Activated T-cell treated with anti-CD3 and anti-CD28 coated beads, Interleukin-2, amount 50 U/mL, for 24 hours (primary cell): ENCODE measurements around the gene RASGEF1B.

Experiments
- DNase-seq: peaks from one replicate; pipeline ENCODE4 v3.0.0-alpha.2; 2020
- H3K27ac Mint-ChIP-seq: 2 replicates; pipeline ENCODE4 v1.8.0; 2020; ENCODE audit warnings: mild to moderate bottlenecking, mixed read lengths
- H3K27me3 Mint-ChIP-seq: 2 replicates; pipeline ENCODE4 v1.8.0; 2020; ENCODE audit warnings: mixed read lengths
- H3K36me3 Mint-ChIP-seq: 2 replicates; pipeline ENCODE4 v1.8.0; 2020; ENCODE audit warnings: low read depth, mixed read lengths
- H3K4me1 Mint-ChIP-seq: 2 replicates; pipeline ENCODE4 v1.8.0; 2020; ENCODE audit warnings: low read depth, mixed read lengths
- H3K4me3 Mint-ChIP-seq: 2 replicates; pipeline ENCODE4 v1.8.0; 2020; ENCODE audit warnings: mild to moderate bottlenecking, moderate library complexity, mixed read lengths
- H3K9me3 Mint-ChIP-seq: 2 replicates; pipeline ENCODE4 v1.8.0; 2020; ENCODE audit warnings: mixed read lengths

RASGEF1B gene

DNA sequence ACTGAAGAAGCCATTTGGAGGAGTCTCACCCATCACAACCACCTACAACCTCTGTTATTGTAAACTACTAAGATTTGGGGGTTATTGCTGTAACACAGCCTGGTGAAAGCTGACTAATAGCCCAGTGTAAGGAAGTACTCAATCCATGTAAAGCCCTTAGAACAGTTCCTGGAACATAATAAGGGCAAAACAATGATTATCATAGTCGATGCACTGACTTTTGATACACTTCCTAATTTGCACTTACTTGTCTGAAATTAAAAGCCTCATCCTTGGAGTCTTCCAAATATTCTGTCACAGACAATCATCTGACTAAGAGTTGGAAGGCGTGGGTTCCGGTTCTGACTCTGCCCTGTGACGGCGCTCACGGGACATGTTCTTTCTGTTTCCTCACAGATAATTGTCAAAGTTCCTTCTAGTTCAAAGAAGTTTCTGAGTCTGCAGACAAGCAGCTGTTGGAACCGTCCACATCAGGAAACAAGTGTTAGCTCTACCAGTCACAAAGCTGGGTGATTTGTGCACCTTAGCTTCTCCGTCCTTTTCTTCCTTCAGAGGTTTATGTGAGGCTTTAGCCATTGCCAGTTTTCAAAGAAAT, 33.4 kb upstream of the RASGEF1B start:
- H3K4me1 Mint-ChIP-seq = peaks cover 50% of the 10 kb centered on the region
- H3K9me3 Mint-ChIP-seq = no peaks in the 10 kb centered on the region
- peak; percentile 69 for DNase-seq
- no peaks in the 10 kb centered on the region for H3K27me3 Mint-ChIP-seq
- H3K27ac Mint-ChIP-seq = peak overlapping the region; percentile 65
- H3K4me3 Mint-ChIP-seq = peak overlapping the region; percentile 51
- H3K36me3 Mint-ChIP-seq = no peaks in the 10 kb centered on the region

DNA sequence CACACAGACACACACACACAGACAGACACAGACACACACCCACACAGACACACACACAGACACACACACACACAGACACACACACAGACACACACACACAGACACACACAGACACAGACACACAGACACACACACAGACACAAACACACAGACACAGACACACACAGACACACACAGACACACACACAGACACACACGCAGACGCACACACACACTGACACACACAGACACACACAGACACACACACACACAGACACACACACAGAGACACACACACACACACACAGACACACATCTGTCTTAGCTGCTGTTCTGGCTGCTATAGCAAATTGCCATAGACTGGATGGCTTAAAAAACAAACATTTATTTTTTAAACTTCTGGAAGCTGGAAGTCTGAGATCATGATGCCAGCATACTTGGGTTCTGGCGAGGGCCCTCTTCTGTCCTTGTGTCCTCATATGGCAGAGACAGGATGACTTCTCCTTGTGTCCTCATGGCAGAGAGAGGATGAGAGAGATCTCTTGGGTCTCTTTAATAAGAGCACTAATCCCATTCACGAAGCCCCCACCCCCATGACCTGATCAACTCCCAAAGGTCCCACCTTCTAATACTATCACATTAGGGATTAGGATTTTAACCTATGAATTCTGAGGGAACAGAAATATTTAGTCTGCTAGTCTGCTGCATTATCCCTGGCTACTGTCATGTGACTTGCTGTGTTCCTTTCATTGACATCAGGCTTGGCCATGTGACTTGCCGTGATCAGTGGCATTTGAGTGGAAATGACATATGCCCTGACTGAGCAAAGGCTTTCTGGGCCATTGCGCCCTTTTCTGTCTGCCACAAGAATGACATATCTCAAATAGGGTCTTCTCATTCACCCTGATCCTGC, 32.7 kb upstream of the RASGEF1B start:
- Mint-ChIP-seq H3K36me3 (no peaks in the 10 kb centered on the region), H3K27me3 (no peaks in the 10 kb centered on the region), H3K4me1 (peaks cover 54% of the 10 kb centered on the region), H3K27ac (peak overlapping the region; percentile 65), H3K4me3 (peak overlapping the region; percentile 51), H3K9me3 (no peaks in the 10 kb centered on the region)
- DNase-seq = no peak

DNA sequence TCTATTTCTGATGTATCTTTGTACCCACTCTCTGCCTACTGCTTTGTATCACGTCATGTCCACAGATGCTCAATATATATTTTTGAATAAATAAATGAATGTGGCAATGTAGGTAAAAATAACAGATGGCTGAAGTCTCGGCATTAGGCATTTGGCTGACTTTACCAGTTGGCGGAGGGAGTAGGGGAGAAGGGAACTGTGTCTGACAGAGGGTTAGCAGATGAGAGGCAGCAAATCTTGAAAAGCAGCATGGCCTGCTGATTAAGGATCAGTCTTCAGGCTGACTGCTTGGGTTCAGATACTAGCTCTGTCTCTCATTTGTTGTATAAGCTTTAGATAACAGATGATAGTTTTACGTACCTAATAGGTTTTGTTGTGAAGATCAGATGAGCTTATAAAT, 31.9 kb upstream of the RASGEF1B start:
- DNase-seq = no peak
- Mint-ChIP-seq H3K27me3 (no peaks in the 10 kb centered on the region), H3K4me1 (peaks cover 53% of the 10 kb centered on the region), H3K9me3 (no peaks in the 10 kb centered on the region), H3K27ac (no peak overlapping the region), H3K4me3 (no peak overlapping the region), H3K36me3 (no peaks in the 10 kb centered on the region)

DNA sequence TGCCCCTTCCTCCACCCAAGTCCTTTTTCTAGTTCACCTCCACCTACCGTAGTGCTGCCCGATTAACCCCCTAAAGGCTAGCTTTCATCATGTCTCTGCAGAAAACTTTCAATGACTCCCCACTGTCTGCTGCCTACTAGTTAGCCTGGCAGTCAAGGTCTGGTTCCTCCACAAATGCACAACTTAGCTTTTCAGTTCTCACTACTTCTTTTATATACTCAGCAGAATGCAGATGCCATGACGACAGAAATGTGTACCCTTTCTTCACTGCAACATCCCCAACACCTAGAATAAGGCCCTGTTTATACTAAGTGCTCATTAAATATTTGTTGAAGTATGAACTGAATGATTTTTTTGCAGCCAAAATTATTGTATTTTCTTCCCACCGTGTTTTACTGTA, 30.9 kb upstream of the RASGEF1B start:
- H3K9me3 Mint-ChIP-seq = no peaks in the 10 kb centered on the region
- H3K27ac Mint-ChIP-seq = no peak overlapping the region
- H3K27me3 Mint-ChIP-seq = no peaks in the 10 kb centered on the region
- peaks cover 47% of the 10 kb centered on the region for H3K4me1 Mint-ChIP-seq
- H3K36me3 Mint-ChIP-seq = no peaks in the 10 kb centered on the region
- no peak for DNase-seq
- no peak overlapping the region for H3K4me3 Mint-ChIP-seq

DNA sequence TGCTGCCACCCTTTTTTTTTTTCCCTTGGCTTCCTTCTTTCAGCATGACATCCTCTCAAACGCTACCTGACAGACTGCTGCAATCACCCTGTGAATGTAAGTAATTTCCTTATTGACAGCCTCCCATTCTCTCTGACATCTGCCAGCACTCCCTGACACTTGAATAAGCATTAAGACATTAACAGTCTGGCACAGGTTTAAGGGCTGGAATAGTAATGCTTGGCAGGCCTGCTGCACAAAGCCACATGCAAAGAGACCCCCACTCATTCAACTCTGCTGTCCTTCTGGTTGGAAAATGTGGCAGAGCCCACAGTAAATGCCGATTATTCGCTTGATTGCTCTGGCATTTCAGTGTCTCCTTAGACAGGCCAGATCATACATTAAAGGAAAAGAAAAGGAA, 28.1 kb upstream of the RASGEF1B start:
- Mint-ChIP-seq H3K27me3 (no peaks in the 10 kb centered on the region), H3K36me3 (peaks cover 4% of the 10 kb centered on the region), H3K4me1 (peaks cover 35% of the 10 kb centered on the region), H3K27ac (no peak overlapping the region), H3K4me3 (no peak overlapping the region), H3K9me3 (peaks cover 8% of the 10 kb centered on the region)
- no peak for DNase-seq

DNA sequence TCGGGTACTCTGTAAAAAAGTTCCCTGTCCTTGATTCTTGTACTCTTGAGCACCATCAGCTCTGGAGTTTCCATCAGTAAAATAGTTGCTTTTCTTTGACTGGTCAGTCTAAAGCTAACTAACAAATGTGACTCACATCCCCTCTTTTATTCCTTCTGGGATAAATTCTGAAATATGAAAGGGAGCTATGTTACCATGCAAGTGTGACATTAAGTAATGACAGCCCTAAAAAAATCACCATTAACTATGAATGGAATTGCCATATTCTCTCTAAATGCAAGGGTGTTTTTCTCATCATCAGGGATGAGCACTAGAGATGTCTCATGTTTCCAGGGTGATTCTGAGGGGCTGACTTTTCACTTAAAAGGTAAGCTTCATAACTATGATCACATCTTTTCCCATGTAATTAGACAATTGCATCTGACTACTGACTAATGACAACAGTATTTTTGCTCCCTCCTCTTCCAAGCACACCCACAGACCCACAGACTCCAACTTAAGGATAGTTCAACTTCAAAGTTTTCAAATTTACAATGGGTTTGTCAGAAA, 26.9 kb upstream of the RASGEF1B start:
- Mint-ChIP-seq H3K36me3 (peaks cover 6% of the 10 kb centered on the region), H3K4me1 (peaks cover 35% of the 10 kb centered on the region), H3K9me3 (peaks cover 12% of the 10 kb centered on the region), H3K4me3 (no peak overlapping the region), H3K27ac (no peak overlapping the region), H3K27me3 (no peaks in the 10 kb centered on the region)
- DNase-seq = no peak

DNA sequence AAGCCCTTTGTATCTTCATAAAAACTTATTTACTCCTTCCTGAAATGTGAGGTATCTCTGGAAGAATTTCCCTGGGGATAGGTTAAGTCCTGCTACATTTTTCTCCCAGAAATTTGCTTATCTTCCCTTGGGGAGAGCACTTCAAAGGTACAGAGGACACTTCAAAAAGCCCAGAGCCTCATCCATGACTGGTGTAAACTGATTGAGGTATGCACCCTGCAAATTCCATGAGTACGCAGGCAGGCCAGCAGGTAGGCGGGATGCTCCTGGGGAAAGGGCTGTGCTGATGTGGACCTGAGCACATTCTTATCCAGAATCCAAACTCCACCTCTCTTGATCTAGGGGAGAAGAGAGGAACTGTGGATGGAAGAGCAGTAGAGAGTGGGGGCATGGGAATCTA, 26.3 kb upstream of the RASGEF1B start:
- H3K36me3 Mint-ChIP-seq = peaks cover 6% of the 10 kb centered on the region
- H3K27ac Mint-ChIP-seq = no peak overlapping the region
- no peaks in the 10 kb centered on the region for H3K27me3 Mint-ChIP-seq
- no peak overlapping the region for H3K4me3 Mint-ChIP-seq
- peaks cover 12% of the 10 kb centered on the region for H3K9me3 Mint-ChIP-seq
- no peak for DNase-seq
- peaks cover 39% of the 10 kb centered on the region for H3K4me1 Mint-ChIP-seq

DNA sequence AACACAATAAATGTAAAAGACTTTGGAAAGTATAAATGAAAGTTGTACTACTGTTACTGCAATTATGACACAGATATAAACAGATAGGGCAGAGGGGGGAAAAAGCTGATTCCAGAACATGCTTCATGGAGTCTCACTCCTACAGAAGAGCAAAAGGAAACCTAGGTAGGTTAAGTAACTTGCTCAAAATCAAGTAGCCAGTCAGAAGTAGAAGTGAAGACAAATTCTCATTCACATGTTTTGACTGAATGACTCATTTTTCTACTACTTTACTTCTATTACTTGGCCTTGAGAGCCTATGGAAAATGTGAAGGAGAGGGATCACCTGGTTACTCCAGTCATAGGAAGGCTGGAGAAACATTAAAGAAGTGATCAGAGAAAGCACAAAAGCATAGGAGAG, 23.6 kb upstream of the RASGEF1B start:
- Mint-ChIP-seq H3K36me3 (peaks cover 16% of the 10 kb centered on the region), H3K27me3 (no peaks in the 10 kb centered on the region), H3K9me3 (peaks cover 23% of the 10 kb centered on the region), H3K4me3 (no peak overlapping the region), H3K27ac (peak overlapping the region; percentile 13), H3K4me1 (peaks cover 56% of the 10 kb centered on the region)
- no peak for DNase-seq

DNA sequence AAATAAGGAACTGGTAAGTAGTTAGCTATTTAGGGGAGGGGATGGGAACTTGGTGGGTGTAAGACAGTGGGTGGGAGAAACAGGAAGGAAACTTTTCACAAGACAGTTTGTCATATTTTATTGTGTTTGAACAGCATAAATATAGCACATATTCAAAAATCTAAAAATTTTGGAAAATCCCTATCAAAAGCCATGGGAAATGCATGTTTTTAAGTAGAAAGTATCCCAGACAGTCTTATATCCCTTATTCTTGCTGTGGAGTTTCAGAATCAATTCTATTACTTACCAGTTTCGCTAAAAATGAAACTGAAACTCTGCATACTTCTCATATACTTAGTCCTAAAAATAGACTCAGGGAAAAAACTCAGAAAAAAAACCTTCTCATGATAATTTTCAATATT, 22.3 kb upstream of the RASGEF1B start:
- no peak for DNase-seq
- Mint-ChIP-seq H3K9me3 (peaks cover 29% of the 10 kb centered on the region), H3K36me3 (peaks cover 18% of the 10 kb centered on the region), H3K4me1 (peaks cover 56% of the 10 kb centered on the region), H3K4me3 (peak overlapping the region; percentile 33), H3K27ac (peak overlapping the region; percentile 71), H3K27me3 (no peaks in the 10 kb centered on the region)

DNA sequence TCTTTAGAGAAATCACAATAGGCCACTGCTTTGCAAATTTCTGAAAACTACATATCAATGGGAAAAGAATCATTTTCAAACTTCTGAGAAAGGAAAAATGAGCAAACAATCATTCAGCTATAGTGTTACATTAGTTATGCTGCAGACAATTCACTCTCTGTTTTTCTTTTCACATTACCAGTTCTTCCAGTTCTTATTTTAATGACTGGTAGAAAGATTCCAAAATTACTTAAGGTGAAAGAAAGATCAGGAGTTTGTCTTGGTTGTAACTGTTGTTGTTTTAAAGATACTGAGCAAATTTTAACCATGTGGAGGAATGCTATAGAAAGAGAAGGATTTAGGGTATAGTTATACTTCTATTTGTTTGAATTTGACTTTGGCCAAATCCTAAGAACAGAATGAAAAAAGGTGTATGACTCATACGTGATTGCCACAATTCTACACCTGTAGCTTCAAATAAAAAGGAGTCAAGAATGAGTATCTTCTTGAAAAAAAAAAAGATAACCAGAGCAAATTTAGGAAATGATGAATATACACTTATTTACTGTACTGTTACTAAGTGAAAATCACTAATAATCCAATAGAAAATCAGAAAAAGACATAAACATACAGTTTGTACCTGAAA, 21.0 kb upstream of the RASGEF1B start:
- H3K9me3 Mint-ChIP-seq = peaks cover 36% of the 10 kb centered on the region
- no peak overlapping the region for H3K4me3 Mint-ChIP-seq
- no peak for DNase-seq
- no peaks in the 10 kb centered on the region for H3K27me3 Mint-ChIP-seq
- H3K27ac Mint-ChIP-seq = peak overlapping the region; percentile 84
- peaks cover 18% of the 10 kb centered on the region for H3K36me3 Mint-ChIP-seq
- H3K4me1 Mint-ChIP-seq = peaks cover 56% of the 10 kb centered on the region

DNA sequence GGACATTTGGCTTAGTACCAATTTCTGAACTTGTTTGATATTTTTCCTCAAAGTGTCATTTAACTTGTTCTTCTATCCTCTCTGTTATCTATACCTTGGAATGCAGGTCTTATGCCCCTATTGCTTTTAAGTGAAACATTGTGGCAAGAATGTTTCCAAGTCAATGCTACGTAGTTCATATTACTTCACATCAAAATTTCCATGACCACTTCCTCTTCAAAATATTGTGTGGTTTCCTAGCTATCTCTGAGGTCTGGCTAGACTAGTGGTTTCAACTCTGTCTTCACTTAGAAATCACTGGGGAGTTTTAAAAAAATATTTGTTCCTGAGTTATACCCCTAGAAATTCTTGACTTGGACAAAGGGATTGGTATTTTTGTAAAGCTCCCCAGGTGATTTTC, 20.2 kb upstream of the RASGEF1B start:
- peaks cover 18% of the 10 kb centered on the region for H3K36me3 Mint-ChIP-seq
- H3K27me3 Mint-ChIP-seq = no peaks in the 10 kb centered on the region
- peaks cover 56% of the 10 kb centered on the region for H3K4me1 Mint-ChIP-seq
- no peak overlapping the region for H3K4me3 Mint-ChIP-seq
- peaks cover 36% of the 10 kb centered on the region for H3K9me3 Mint-ChIP-seq
- no peak for DNase-seq
- peak overlapping the region; percentile 84 for H3K27ac Mint-ChIP-seq

DNA sequence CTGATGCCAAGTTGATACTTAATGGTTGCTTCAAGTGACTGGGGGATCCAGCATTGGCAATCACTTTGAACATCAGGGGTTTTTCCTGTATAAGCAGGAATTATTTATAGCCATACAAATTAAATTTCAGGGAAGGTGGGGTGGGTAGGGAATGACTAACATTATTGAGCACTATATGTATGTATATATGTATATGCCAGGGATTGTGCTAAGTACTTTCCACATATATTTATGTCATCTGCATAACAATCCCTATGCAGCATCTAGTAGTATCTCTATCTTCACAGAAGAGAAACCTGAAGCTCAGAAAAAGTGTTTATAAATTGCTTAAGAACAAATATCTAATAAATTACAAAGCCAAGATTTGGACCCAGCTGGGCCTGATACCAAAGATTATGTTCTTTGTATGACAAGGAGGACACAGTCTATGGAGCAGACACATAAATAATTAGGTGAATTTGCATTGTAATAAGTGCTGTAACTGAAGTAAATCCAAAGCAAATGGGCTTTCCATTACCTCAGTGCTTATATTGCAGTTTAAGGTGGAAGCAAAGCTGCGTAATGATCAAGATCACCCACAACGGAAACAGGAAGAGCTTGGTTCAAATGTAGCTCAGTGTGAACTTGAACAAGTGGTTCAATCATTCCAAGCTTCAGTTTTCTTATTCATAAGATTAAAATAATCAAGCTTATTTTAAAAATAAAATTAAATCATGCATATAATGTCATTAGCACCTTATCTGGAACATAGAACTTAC, 18.9 kb upstream of the RASGEF1B start:
- Mint-ChIP-seq H3K27ac (no peak overlapping the region), H3K27me3 (no peaks in the 10 kb centered on the region), H3K4me3 (no peak overlapping the region), H3K36me3 (peaks cover 18% of the 10 kb centered on the region), H3K4me1 (peaks cover 53% of the 10 kb centered on the region), H3K9me3 (peaks cover 34% of the 10 kb centered on the region)
- no peak for DNase-seq

DNA sequence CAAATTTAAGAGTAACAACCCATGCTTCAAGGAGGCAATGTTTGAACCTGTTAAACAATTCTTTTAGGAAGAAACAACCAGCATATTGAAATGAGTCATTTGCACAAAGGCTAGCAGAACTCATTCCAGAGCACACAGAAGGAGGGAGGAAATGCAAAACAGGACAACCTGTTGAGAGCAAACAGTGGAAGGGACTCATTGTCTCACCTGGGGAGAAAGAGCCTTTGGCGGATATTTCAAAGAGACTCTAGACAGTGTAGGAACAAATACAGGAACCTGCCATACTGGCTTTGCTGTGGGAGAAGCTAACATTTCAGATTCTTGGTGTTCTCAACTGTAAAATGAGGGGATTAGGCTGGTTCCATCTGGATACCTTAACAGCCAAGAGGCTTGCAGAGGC, 14.8 kb upstream of the RASGEF1B start:
- H3K9me3 Mint-ChIP-seq = peaks cover 17% of the 10 kb centered on the region
- H3K36me3 Mint-ChIP-seq = peaks cover 8% of the 10 kb centered on the region
- no peaks in the 10 kb centered on the region for H3K27me3 Mint-ChIP-seq
- H3K4me3 Mint-ChIP-seq = no peak overlapping the region
- H3K4me1 Mint-ChIP-seq = peaks cover 19% of the 10 kb centered on the region
- no peak for DNase-seq
- no peak overlapping the region for H3K27ac Mint-ChIP-seq

DNA sequence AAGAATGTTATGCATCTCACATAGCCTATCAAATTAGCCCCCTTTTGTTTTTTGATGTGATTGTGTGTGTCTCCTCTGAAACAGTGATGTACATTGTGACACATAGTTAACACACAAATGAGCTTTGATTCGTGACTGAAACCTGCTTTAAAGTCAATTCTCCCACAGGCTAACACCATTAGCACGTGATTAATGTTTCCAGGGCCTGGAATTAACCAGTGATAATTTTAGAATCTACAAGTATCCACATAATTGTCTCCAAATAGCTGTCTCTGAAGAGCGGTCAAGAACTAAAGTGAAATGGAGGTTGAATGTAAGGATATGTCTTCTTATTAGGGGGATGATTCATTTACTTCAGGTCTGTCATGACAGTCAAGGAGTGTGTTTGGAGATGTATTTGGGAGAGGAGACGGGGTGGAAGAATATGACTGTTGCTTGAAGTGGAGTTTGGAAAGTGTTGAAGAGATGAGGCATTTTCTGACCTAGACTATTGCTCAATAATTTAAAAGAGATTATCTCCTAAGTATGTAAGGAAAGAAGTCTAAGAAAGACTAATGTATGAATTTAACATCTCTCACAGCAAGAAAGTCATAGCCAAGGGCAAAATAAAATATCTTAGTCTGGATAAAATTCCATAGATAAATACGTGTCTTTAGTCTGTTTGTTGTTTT, 13.7 kb upstream of the RASGEF1B start:
- DNase-seq = no peak
- Mint-ChIP-seq H3K27ac (no peak overlapping the region), H3K36me3 (peaks cover 3% of the 10 kb centered on the region), H3K27me3 (no peaks in the 10 kb centered on the region), H3K4me1 (peaks cover 14% of the 10 kb centered on the region), H3K4me3 (no peak overlapping the region), H3K9me3 (peaks cover 14% of the 10 kb centered on the region)
